HepG2 (cell line): Measurements from ENCODE around the gene CLPTM1. TPM values are rescaled to one million over a fixed set of nuclear protein-coding genes. Genes with fewer than 3 reads are reported as not detected.
A peak's percentile ranks its signal among the peaks of the same experiment; 100 is the strongest.

Source experiments
- ADNP ChIP-seq: sonication (generic); formaldehyde crosslinking; IDR thresholded peaks from 2 replicates; pipeline ENCODE4 v1.4.0; 2020; ENCODE audit warnings: missing genetic modification reagents
- AKAP8 ChIP-seq: sonication (generic); formaldehyde crosslinking; IDR thresholded peaks from 2 replicates; pipeline ENCODE4 v1.5.1; 2020; ENCODE audit warnings: mild to moderate bottlenecking, missing genetic modification reagents
- BCLAF1 ChIP-seq: fragments of 450-650 bp; IDR thresholded peaks from 2 replicates; pipeline ENCODE4 v1.6.1; 2017; ENCODE audit warnings: mild to moderate bottlenecking
- CENPT ChIP-seq: sonication (generic); formaldehyde crosslinking; IDR thresholded peaks from 2 replicates; pipeline ENCODE4 v1.8.0; 2022; ENCODE audit warnings: low read depth, mild to moderate bottlenecking, moderate library complexity, missing genetic modification reagents
- GLMP ChIP-seq: sonication (generic); formaldehyde crosslinking; IDR thresholded peaks from 2 replicates; pipeline ENCODE4 v1.9.0; 2021; ENCODE audit warnings: missing genetic modification reagents, mild to moderate bottlenecking, borderline replicate concordance
- KAT8 ChIP-seq: IDR thresholded peaks from 2 replicates; pipeline ENCODE4 v1.6.1; 2016; ENCODE audit warnings: missing genetic modification reagents, missing compliant biosample characterization
- NCOR1 ChIP-seq: fragments of 200-600 bp; sonication (generic); IDR thresholded peaks from 2 replicates; pipeline ENCODE4 v1.7.0; 2017; ENCODE audit warnings: antibody characterized with exemption, low read length, borderline replicate concordance
- RARG ChIP-seq: sonication (generic); formaldehyde crosslinking; IDR thresholded peaks from 2 replicates; pipeline ENCODE4 v1.4.0; 2020; ENCODE audit warnings: low read depth, mild to moderate bottlenecking, missing genetic modification reagents
- SMAD1 ChIP-seq: sonication (generic); formaldehyde crosslinking; IDR thresholded peaks from 2 replicates; pipeline ENCODE4 v1.4.0; 2020; ENCODE audit warnings: missing genetic modification reagents, low read depth, mild to moderate bottlenecking, borderline replicate concordance
- TARDBP ChIP-seq: sonication (generic); formaldehyde crosslinking; IDR thresholded peaks from 2 replicates; pipeline ENCODE4 v1.8.0; 2022; ENCODE audit warnings: mild to moderate bottlenecking, missing genetic modification reagents
- ZC3H13 ChIP-seq: sonication (generic); formaldehyde crosslinking; IDR thresholded peaks from 2 replicates; pipeline ENCODE4 v1.8.1; 2023; ENCODE audit warnings: mild to moderate bottlenecking, missing genetic modification reagents, moderate library complexity
- ZNF124 ChIP-seq: sonication (generic); formaldehyde crosslinking; IDR thresholded peaks from 2 replicates; pipeline ENCODE4 v1.4.0; 2020; ENCODE audit warnings: missing genetic modification reagents
- ZNF280D ChIP-seq: sonication (generic); formaldehyde crosslinking; IDR thresholded peaks from 2 replicates; pipeline ENCODE4 v1.5.1; 2020; ENCODE audit warnings: mild to moderate bottlenecking, missing genetic modification reagents
- ZNF33A ChIP-seq: sonication (generic); formaldehyde crosslinking; IDR thresholded peaks from 2 replicates; pipeline ENCODE4 v1.5.1; 2020; ENCODE audit warnings: missing genetic modification reagents, mild to moderate bottlenecking, moderate library complexity, borderline replicate concordance
- ZNF382 ChIP-seq: sonication (generic); formaldehyde crosslinking; IDR thresholded peaks from 2 replicates; pipeline ENCODE4 v1.5.0; 2020; ENCODE audit warnings: missing genetic modification reagents, mild to moderate bottlenecking, borderline replicate concordance
- ZNF432 ChIP-seq: sonication (generic); formaldehyde crosslinking; IDR thresholded peaks from 2 replicates; pipeline ENCODE4 v1.5.0; 2020; ENCODE audit warnings: missing genetic modification reagents, mild to moderate bottlenecking, borderline replicate concordance
- ZNF577 ChIP-seq: sonication (generic); formaldehyde crosslinking; IDR thresholded peaks from 2 replicates; pipeline ENCODE4 v1.4.0; 2020; ENCODE audit warnings: mild to moderate bottlenecking, low read depth, missing genetic modification reagents, borderline replicate concordance
- ZNF614 ChIP-seq: IDR thresholded peaks from 2 replicates; pipeline ENCODE4 v1.6.1; 2018; ENCODE audit warnings: missing biosample characterization, missing genetic modification reagents, inconsistent platforms, borderline replicate concordance
- ZNF724P ChIP-seq: sonication (generic); formaldehyde crosslinking; IDR thresholded peaks from 2 replicates; pipeline ENCODE4 v1.8.0; 2022; ENCODE audit warnings: missing genetic modification reagents, borderline replicate concordance
- polyA plus RNA-seq, 8 experiments: library from polyadenylated mRNA; depleted of rRNA in 3 of 8; stranded (reverse) in 7 of 8; unstranded in 1 of 8; fragments of >200 nt; fragmentation: Illumina TruSeq in 4 of 8; extraction: Trizol in 4 of 8; gene quantifications; 2 replicates each; pipeline versions ENCODE4 v1.2.1 to v1.2.3, GENCODE V29; 2011 to 2016; ENCODE audit warnings: low read depth in 4 of 8, missing spikeins in 1 of 8, mixed read lengths in 1 of 8; ENCODE audit not compliant: insufficient read depth in 1 of 8
- total RNA-seq, 5 experiments: library from RNA; depleted of rRNA; stranded (reverse); fragments of >200 nt; fragmentation: Illumina TruSeq; extraction: Trizol; gene quantifications; 2 replicates each; pipeline ENCODE4 v1.2.3, GENCODE V29; 2016; ENCODE audit warnings: low read depth in 1 of 5
- TF ChIP-seq, protein P1 (sequence below): sonication (generic); formaldehyde crosslinking; IDR thresholded peaks from 2 replicates; pipeline ENCODE4 v1.5.1; 2020; ENCODE audit warnings: missing genetic modification reagents, mild to moderate bottlenecking, borderline replicate concordance

Gene CLPTM1
- total and polyA plus RNA-seq, 2 of the 13 experiments (the other 11 are each of a cell fraction or from before 2014, with no cell fraction given) = 34.9 to 42.8 TPM

DNA sequence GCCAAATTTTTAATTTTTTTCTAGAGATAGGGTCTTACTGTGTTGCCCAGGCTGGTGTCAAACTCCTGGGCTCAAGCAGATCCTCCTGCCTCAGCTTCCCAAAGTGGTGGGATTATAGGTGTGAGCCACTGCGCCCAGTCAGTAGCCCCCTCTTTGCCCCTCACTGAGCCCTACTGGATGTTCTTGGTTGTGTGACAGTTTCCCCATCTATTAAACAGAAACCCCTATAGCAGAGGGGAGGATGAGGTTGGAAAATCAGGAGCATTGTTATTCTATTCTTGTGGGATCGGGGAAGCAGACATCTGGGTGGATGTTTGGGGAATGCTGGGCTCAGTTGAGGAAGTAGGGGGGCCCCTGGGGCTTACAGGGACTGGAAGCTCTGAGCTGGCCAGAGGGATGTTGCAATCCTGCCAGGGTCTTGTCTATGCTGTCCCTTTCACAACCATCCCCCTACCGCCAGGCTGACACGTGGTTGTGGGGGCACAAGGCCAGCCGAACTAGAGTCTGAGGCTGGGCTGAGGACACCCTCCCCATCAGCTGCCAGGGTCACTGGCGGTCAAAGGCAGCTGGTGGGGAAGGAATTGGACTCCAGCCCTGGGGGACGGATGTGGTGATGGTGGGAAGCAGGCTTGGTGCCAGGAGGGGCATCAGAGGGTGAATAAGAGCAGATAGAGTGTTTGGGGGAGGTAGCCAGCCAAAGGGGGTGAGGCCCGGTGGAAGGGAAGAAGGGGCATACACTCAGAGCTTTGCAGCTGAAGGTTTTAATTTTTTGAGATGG lies 29.9 kb upstream of the CLPTM1 start (continued):
- TF ChIP-seq GLMP = no peak
- peak; percentile 76; the same call in 1 of the 2 replicates for TF ChIP-seq AKAP8 (CRISPR knock-in tag)
- TF ChIP-seq SMAD1 (CRISPR knock-in tag) = no peak
- no peak for TF ChIP-seq ZNF577 (CRISPR knock-in tag)
- no peak for TF ChIP-seq BCLAF1
- TF ChIP-seq ZC3H13 (CRISPR knock-in tag) = peak; percentile 95
- peak; percentile 78 for TF ChIP-seq ZNF280D (CRISPR knock-in tag)
- peak; percentile 92; the same call in 1 of the 2 replicates for TF ChIP-seq ZNF614 (CRISPR knock-in tag)
- TF ChIP-seq ZNF33A (CRISPR knock-in tag) = no peak
- TF ChIP-seq ZNF432 = no peak
- peak; percentile 81; the same call in 1 of the 2 replicates for TF ChIP-seq ZNF124
- no peak for TF ChIP-seq ZNF382
- TF ChIP-seq TARDBP (CRISPR knock-in tag) = peak; percentile 99
- TF ChIP-seq RARG (CRISPR knock-in tag) = no peak
- peak; percentile 85 for TF ChIP-seq KAT8 (CRISPR knock-in tag)
- TF ChIP-seq ZNF724P (CRISPR knock-in tag) = peak; percentile 84; the same call in 1 of the 2 replicates
- TF ChIP-seq CENPT = no peak
- peak; percentile 92; the same call in 1 of the 2 replicates for TF ChIP-seq NCOR1
- no peak for TF ChIP-seq ADNP
- TF ChIP-seq, protein P1, sequence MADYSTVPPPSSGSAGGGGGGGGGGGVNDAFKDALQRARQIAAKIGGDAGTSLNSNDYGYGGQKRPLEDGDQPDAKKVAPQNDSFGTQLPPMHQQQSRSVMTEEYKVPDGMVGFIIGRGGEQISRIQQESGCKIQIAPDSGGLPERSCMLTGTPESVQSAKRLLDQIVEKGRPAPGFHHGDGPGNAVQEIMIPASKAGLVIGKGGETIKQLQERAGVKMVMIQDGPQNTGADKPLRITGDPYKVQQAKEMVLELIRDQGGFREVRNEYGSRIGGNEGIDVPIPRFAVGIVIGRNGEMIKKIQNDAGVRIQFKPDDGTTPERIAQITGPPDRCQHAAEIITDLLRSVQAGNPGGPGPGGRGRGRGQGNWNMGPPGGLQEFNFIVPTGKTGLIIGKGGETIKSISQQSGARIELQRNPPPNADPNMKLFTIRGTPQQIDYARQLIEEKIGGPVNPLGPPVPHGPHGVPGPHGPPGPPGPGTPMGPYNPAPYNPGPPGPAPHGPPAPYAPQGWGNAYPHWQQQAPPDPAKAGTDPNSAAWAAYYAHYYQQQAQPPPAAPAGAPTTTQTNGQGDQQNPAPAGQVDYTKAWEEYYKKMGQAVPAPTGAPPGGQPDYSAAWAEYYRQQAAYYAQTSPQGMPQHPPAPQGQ (CRISPR knock-in tag) = peak; percentile 75; the same call in 1 of the 2 replicates
